WTC11 (cell line): ENCODE data around the gene BICDL2. TPM values are rescaled to one million over a fixed set of nuclear protein-coding genes. Genes with fewer than 3 reads are reported as not detected.

Experiments used
- ATAC-seq: fragments of 200-7000 bp; cut with Tn5 transposase; 2 replicates; pipeline ENCODE4 v1.10.0; 2021; ENCODE audit warnings: mild to moderate bottlenecking, moderate library complexity
- CTCF ChIA-PET: fragments of 300-600 bp; sonication (Branson Sonifier 250); formaldehyde crosslinking; loops from one replicate; lab custom pipeline; 2021; ENCODE audit warnings: antibody characterized with exemption; lab: Charles Lee
- POLR2A ChIA-PET: fragments of 350-600 bp; sonication (Branson Sonifier 250); formaldehyde crosslinking; loops from one replicate; lab custom pipeline; 2021; ENCODE audit warnings: antibody characterized with exemption; lab: Charles Lee
- DNase-seq: peaks from one replicate; pipeline ENCODE4 v3.0.0; 2021; ENCODE audit warnings: low spot score
- H3K27ac Mint-ChIP-seq: 2 replicates; pipeline ENCODE4 v1.8.0; 2021; ENCODE audit warnings: mixed read lengths
- H3K27me3 Mint-ChIP-seq: 2 replicates; pipeline ENCODE4 v1.8.0; 2021; ENCODE audit warnings: low read depth, mild to moderate bottlenecking, moderate library complexity, mixed read lengths
- H3K36me3 Mint-ChIP-seq: 2 replicates; pipeline ENCODE4 v1.8.0; 2021; ENCODE audit warnings: mixed read lengths
- H3K4me1 Mint-ChIP-seq: 2 replicates; pipeline ENCODE4 v1.8.0; 2022; ENCODE audit warnings: mixed read lengths
- H3K4me3 Mint-ChIP-seq: 2 replicates; pipeline ENCODE4 v1.8.0; 2021; ENCODE audit warnings: mild to moderate bottlenecking, moderate library complexity, mixed read lengths
- H3K9me3 Mint-ChIP-seq: 2 replicates; pipeline ENCODE4 v1.8.0; 2021; ENCODE audit warnings: mixed read lengths
- AR ChIP-seq: fragments of 250-450 bp; sonication (Bioruptor Pico); IDR thresholded peaks from 2 replicates; pipeline ENCODE4 v1.9.0; 2021; ENCODE audit warnings: mild to moderate bottlenecking
- ARID4B ChIP-seq: sonication (generic); formaldehyde crosslinking; IDR thresholded peaks from 2 replicates; pipeline ENCODE4 v1.8.0; 2023; ENCODE audit warnings: missing genetic modification reagents, mild to moderate bottlenecking, borderline replicate concordance
- CREM ChIP-seq: sonication (generic); formaldehyde crosslinking; IDR thresholded peaks from 2 replicates; pipeline ENCODE4 v1.8.1; 2022; ENCODE audit warnings: mild to moderate bottlenecking, missing genetic modification reagents, moderate library complexity
- CTCF ChIP-seq: fragments of 200-600 bp; IDR thresholded peaks from 2 replicates; pipeline ENCODE4 v1.8.0; 2022; ENCODE audit warnings: antibody characterized with exemption
- E2F1 ChIP-seq: sonication (generic); formaldehyde crosslinking; IDR thresholded peaks from 2 replicates; pipeline ENCODE4 v1.8.0; 2022; ENCODE audit warnings: mild to moderate bottlenecking, missing genetic modification reagents
- E2F5 ChIP-seq: sonication (generic); formaldehyde crosslinking; IDR thresholded peaks from 2 replicates; pipeline ENCODE4 v1.8.1; 2022; ENCODE audit warnings: mild to moderate bottlenecking, moderate library complexity, missing genetic modification reagents
- EMX1 ChIP-seq: fragments of 250-450 bp; sonication (Bioruptor Pico); IDR thresholded peaks from 2 replicates; pipeline ENCODE4 v1.8.0; 2021; ENCODE audit warnings: mild to moderate bottlenecking
- FOXP1 ChIP-seq: sonication (generic); formaldehyde crosslinking; IDR thresholded peaks from 2 replicates; pipeline ENCODE4 v1.8.0; 2022; ENCODE audit warnings: missing genetic modification reagents, mild to moderate bottlenecking, moderate library complexity, borderline replicate concordance
- GABPB1 ChIP-seq: sonication (generic); formaldehyde crosslinking; IDR thresholded peaks from 2 replicates; pipeline ENCODE4 v1.8.1; 2023; ENCODE audit warnings: mild to moderate bottlenecking, missing genetic modification reagents
- IRF1 ChIP-seq: sonication (generic); formaldehyde crosslinking; IDR thresholded peaks from 2 replicates; pipeline ENCODE4 v1.8.0; 2023; ENCODE audit warnings: missing genetic modification reagents
- NFATC4 ChIP-seq: fragments of 250-450 bp; sonication (Bioruptor Pico); IDR thresholded peaks from 2 replicates; pipeline ENCODE4 v1.9.0; 2021; ENCODE audit warnings: mild to moderate bottlenecking
- PRRX2 ChIP-seq: fragments of 250-450 bp; sonication (Bioruptor Pico); IDR thresholded peaks from 2 replicates; pipeline ENCODE4 v1.8.0; 2021; ENCODE audit warnings: mild to moderate bottlenecking
- SMAD4 ChIP-seq: sonication (generic); formaldehyde crosslinking; IDR thresholded peaks from 2 replicates; pipeline ENCODE4 v1.8.0; 2022; ENCODE audit warnings: mild to moderate bottlenecking, missing genetic modification reagents
- SP1 ChIP-seq: sonication (generic); formaldehyde crosslinking; conservative IDR thresholded peaks from 2 replicates; pipeline ENCODE4 v1.8.1; 2022; ENCODE audit warnings: missing genetic modification reagents
- TEAD1 ChIP-seq: sonication (generic); formaldehyde crosslinking; IDR thresholded peaks from 2 replicates; pipeline ENCODE4 v1.8.0; 2022; ENCODE audit warnings: mild to moderate bottlenecking, missing genetic modification reagents
- ZNF317 ChIP-seq: sonication (generic); formaldehyde crosslinking; IDR thresholded peaks from 2 replicates; pipeline ENCODE4 v1.8.1; 2023; ENCODE audit warnings: low read depth, mild to moderate bottlenecking, moderate library complexity, missing genetic modification reagents, borderline replicate concordance
- ZNF396 ChIP-seq: fragments of 250-450 bp; sonication (Bioruptor Pico); IDR thresholded peaks from 2 replicates; pipeline ENCODE4 v1.8.0; 2021; ENCODE audit warnings: mild to moderate bottlenecking, moderate library complexity, borderline replicate concordance
- ZNF423 ChIP-seq: fragments of 250-450 bp; sonication (Bioruptor Pico); IDR thresholded peaks from 2 replicates; pipeline ENCODE4 v2.1.2; 2022; ENCODE audit warnings: mild to moderate bottlenecking, moderate library complexity
- ZNF532 ChIP-seq: fragments of 250-450 bp; sonication (Bioruptor Pico); IDR thresholded peaks from 2 replicates; pipeline ENCODE4 v1.9.0; 2021; ENCODE audit warnings: mild to moderate bottlenecking, borderline replicate concordance
- total RNA-seq: library from RNA; stranded (reverse); gene quantifications from 3 replicates; pipeline ENCODE4 v1.2.3, GENCODE V29; 2021

The BICDL2 gene
- total RNA-seq, 1 experiment from 2014 or later = 28.2 TPM

GRCh38 chr16:3050487-3050886 lies 13.7 kb upstream of the BICDL2 start:
- H3K27me3 Mint-ChIP-seq = peaks cover 24% of the 10 kb centered on the region
- TF ChIP-seq E2F5 (CRISPR knock-in tag) (no peak), NFATC4 (CRISPR knock-in tag) (no peak), ZNF317 (CRISPR knock-in tag) (no peak), CREM (CRISPR knock-in tag) (no peak), E2F1 (CRISPR knock-in tag) (no peak), TEAD1 (no peak), CTCF (no peak), PRRX2 (CRISPR knock-in tag) (no peak), ARID4B (CRISPR knock-in tag) (no peak), ZNF423 (CRISPR knock-in tag) (no peak), ZNF532 (CRISPR knock-in tag) (no peak), GABPB1 (no peak), ZNF396 (no peak), AR (no peak), FOXP1 (CRISPR knock-in tag) (no peak), SP1 (CRISPR knock-in tag) (no peak), EMX1 (CRISPR knock-in tag) (no peak), SMAD4 (CRISPR knock-in tag) (no peak), IRF1 (CRISPR knock-in tag) (no peak)
- H3K4me1 Mint-ChIP-seq = peaks cover 19% of the 10 kb centered on the region
- no peak overlapping the region for H3K4me3 Mint-ChIP-seq
- ChIA-PET POLR2A (no interaction called here), CTCF (interaction anchor here (5.2 to 5.8 kb wide), 2 partner anchors 8 to 19 kb away, joined by 59 to 86 read pairs; no protein-coding TSS in a partner anchor)
- 0 out of 2 replicates have a peak, but pooled peaks cover 6% of the 10 kb centered on the region for H3K9me3 Mint-ChIP-seq
- peaks cover 18% of the 10 kb centered on the region for H3K36me3 Mint-ChIP-seq
- no peak overlapping the region for H3K27ac Mint-ChIP-seq
- no peak for DNase-seq
- ATAC-seq = no peak
